ENCODE measurements around the gene RPS6KA2. TPM values are rescaled to one million over a fixed set of nuclear protein-coding genes. Genes with fewer than 3 reads are reported as not detected.

Gene RPS6KA2
- total RNA-seq, 2 donors from 2014 or later, result 78.6 to 131 TPM

DNA sequence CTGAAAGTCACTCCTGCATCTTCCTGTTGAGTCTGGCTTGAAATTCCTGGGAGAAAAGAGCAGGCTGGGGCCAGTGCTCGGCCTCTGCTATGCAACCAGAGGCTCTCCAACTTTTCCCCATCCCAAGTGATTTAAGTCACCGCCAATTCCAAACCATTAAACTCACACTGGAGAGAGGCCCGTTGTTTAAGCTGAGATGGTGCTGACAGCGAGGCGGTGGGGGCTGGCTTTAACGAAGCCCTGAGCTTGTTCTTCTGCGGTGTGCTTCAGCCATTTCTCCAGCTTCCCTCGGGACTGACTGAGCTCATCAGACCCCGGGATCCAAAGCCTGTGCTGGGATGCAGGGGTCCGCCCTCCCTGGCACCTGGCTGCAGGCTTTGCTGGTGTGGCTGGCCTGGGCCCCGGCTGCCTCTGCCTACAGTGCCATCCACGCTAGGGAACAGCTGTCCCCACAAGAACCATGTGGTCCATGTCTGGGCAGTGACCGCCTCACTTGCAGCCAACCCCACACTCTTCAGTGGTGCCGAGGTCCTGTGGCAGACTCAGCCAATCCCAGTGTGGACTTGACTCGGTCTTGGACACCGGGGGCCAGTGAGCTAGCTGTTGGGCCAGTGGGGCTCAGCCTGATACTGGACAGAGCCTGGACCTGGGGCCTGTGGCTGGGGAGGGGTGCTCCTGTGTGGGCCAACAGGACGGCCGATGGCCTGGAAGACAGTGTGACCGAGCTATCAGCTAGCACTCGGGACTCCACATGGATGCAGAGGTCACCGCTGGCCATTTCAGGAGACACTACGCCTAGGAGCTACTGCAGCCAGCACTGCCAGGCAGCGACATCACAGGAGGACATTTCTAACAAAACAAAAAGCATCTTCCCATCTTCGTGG, 61.7 kb downstream of the RPS6KA2 start:
- H3K27ac ChIP-seq, result peak overlapping the region; percentile 21 to 40
- DNase-seq (ENCODE audit: low spot score), result peak; percentile 70
- TF ChIP-seq, protein P1, sequence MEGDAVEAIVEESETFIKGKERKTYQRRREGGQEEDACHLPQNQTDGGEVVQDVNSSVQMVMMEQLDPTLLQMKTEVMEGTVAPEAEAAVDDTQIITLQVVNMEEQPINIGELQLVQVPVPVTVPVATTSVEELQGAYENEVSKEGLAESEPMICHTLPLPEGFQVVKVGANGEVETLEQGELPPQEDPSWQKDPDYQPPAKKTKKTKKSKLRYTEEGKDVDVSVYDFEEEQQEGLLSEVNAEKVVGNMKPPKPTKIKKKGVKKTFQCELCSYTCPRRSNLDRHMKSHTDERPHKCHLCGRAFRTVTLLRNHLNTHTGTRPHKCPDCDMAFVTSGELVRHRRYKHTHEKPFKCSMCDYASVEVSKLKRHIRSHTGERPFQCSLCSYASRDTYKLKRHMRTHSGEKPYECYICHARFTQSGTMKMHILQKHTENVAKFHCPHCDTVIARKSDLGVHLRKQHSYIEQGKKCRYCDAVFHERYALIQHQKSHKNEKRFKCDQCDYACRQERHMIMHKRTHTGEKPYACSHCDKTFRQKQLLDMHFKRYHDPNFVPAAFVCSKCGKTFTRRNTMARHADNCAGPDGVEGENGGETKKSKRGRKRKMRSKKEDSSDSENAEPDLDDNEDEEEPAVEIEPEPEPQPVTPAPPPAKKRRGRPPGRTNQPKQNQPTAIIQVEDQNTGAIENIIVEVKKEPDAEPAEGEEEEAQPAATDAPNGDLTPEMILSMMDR (IDR thresholded peaks at IDR 0.05), result no peak

GRCh38 chr6:166563805-166564204, 63.2 kb downstream of the RPS6KA2 start:
- H3K36me3 ChIP-seq, result no peaks in the 10 kb centered on the region
- no peak overlapping the region for H3K4me3 ChIP-seq
- H3K4me1 ChIP-seq, result peaks cover 0 to 33% of the 10 kb centered on the region in 2 donors
- H3K9me3 ChIP-seq, result peaks cover 0 to 9% of the 10 kb centered on the region in 2 donors
- TF ChIP-seq, protein P1 (IDR thresholded peaks at IDR 0.05), result no peak
- H3K27me3 ChIP-seq, result no peaks in the 10 kb centered on the region
- DNase-seq (ENCODE audit: low spot score), result no peak
- H3K27ac ChIP-seq, result no peak overlapping the region

More for the DNA sequence above, 61.7 kb downstream of the RPS6KA2 start:
- H3K9me3 ChIP-seq, result no peaks in the 10 kb centered on the region
- H3K4me3 ChIP-seq, result no peak overlapping the region
- no peaks in the 10 kb centered on the region for H3K27me3 ChIP-seq
- H3K4me1 ChIP-seq, result peaks cover 0 to 33% of the 10 kb centered on the region in 2 donors
- H3K36me3 ChIP-seq, result no peaks in the 10 kb centered on the region

DNA sequence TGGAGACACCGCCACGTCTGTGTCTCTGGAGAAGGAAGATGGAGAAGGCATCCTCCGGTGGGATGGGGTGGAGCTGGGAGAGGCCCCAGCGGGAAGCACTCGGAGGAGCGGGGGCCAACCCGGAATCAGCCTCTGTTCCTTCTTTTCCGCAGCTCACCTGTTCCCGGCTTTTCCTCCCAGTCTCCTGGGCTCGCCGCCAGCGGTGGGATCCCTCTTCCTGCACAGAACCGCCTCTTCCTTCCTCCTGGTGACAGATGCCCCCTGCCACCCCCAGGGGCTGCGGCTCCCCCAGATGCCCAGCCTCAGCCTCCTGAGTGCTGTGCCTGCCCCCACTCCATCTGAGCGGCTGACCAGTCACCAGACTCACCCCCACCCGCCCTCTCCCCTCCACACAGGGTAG, 63.9 kb downstream of the RPS6KA2 start:
- no peaks in the 10 kb centered on the region for H3K27me3 ChIP-seq
- H3K4me1 ChIP-seq, result peaks cover 0 to 36% of the 10 kb centered on the region in 2 donors
- no peak overlapping the region for H3K27ac ChIP-seq
- no peak for DNase-seq (ENCODE audit: low spot score)
- TF ChIP-seq, protein P1 (IDR thresholded peaks at IDR 0.05), result no peak
- no peak overlapping the region for H3K4me3 ChIP-seq
- peaks cover 0 to 9% of the 10 kb centered on the region in 2 donors for H3K9me3 ChIP-seq
- no peaks in the 10 kb centered on the region for H3K36me3 ChIP-seq

DNA sequence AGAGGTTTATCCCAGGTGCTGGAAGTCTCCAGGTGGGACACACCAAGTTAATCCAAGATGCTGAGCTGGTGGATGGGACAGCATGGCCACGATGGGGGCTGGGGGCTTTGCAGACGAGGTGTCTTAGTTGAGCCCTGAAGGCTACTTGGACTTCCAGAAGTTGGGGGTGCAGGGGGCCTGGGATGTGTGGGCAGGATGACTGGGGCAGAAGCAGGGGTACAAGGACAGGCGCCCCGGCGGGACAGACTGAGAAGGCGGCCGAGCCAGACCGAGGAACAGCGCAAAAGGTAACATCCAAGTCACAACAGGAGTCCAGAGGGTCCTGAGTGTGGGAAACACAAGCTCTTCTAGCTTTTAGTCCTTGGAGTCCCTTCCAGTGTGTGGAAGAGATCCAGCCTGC, 64.3 kb downstream of the RPS6KA2 start:
- H3K4me1 ChIP-seq, result peaks cover 0 to 38% of the 10 kb centered on the region in 2 donors
- peaks cover 0 to 9% of the 10 kb centered on the region in 2 donors for H3K9me3 ChIP-seq
- TF ChIP-seq, protein P1 (IDR thresholded peaks at IDR 0.05), result no peak
- H3K4me3 ChIP-seq, result no peak overlapping the region
- DNase-seq (ENCODE audit: low spot score), result no peak
- no peaks in the 10 kb centered on the region for H3K36me3 ChIP-seq
- H3K27ac ChIP-seq, result no peak overlapping the region
- no peaks in the 10 kb centered on the region for H3K27me3 ChIP-seq

GRCh38 chr6:166561771-166562359, 65.2 kb downstream of the RPS6KA2 start:
- H3K27me3 ChIP-seq, result no peaks in the 10 kb centered on the region
- H3K9me3 ChIP-seq, result peaks cover 0 to 9% of the 10 kb centered on the region in 2 donors
- H3K4me1 ChIP-seq, result peaks cover 0 to 39% of the 10 kb centered on the region in 2 donors
- TF ChIP-seq, protein P1 (IDR thresholded peaks at IDR 0.05), result no peak
- H3K4me3 ChIP-seq, result no peak overlapping the region
- no peak overlapping the region for H3K27ac ChIP-seq
- no peak for DNase-seq (ENCODE audit: low spot score)
- H3K36me3 ChIP-seq, result no peaks in the 10 kb centered on the region

Data from right atrium auricular region (tissue), 2 donors.